NCI-H82 (cell line): ENCODE measurements around the gene CDH15.
"Not testable (repeated sequence)": the region's sequence is repeated elsewhere in the genome, so short reads cannot be mapped to it uniquely, and the experiment has no call there.

Experiments used
- DNase-seq: peaks from one replicate; lab custom pipeline; 2025; lab: John Stamatoyannopoulos, UW

Gene CDH15

GRCh38 chr16:89155851-89156739 is 15.5 kb upstream of the CDH15 start:
- DNase-seq: no peak

GRCh38 chr16:89156740-89157645 is 14.6 kb upstream of the CDH15 start:
- DNase-seq: no peak

- no peak for DNase-seq
These were observed 13.8 kb upstream of the CDH15 start for GRCh38 chr16:89157778-89158177.

GRCh38 chr16:89159066-89159849 is 12.3 kb upstream of the CDH15 start:
- DNase-seq: no peak

- no peak for DNase-seq
These were observed 11.6 kb upstream of the CDH15 start for GRCh38 chr16:89159850-89160354.

GRCh38 chr16:89160977-89161701 is 10.4 kb upstream of the CDH15 start:
- no peak for DNase-seq

- DNase-seq: no peak
These were observed 9.5 kb upstream of the CDH15 start for GRCh38 chr16:89161763-89162713.

- no peak for DNase-seq
These were observed 8.3 kb upstream of the CDH15 start for GRCh38 chr16:89163297-89163696.

- DNase-seq: no peak
These were observed 7.1 kb upstream of the CDH15 start for GRCh38 chr16:89164436-89164835.

- no peak for DNase-seq
These were observed 6.5 kb upstream of the CDH15 start for GRCh38 chr16:89164847-89165680.

GRCh38 chr16:89165681-89165979 is 5.9 kb upstream of the CDH15 start:
- DNase-seq: not testable (repeated sequence)

GRCh38 chr16:89166696-89167424 is 4.7 kb upstream of the CDH15 start:
- DNase-seq: no peak

GRCh38 chr16:89167425-89167941 is 4.1 kb upstream of the CDH15 start:
- DNase-seq: peak; percentile 88

GRCh38 chr16:89168381-89169189 is 3.0 kb upstream of the CDH15 start:
- DNase-seq: peak; percentile 32

- no peak for DNase-seq
These were observed 1.8 kb upstream of the CDH15 start for GRCh38 chr16:89169778-89170177.

- peak; percentile 37 for DNase-seq
These were observed 967 bp upstream of the CDH15 start for GRCh38 chr16:89170346-89171215.

- DNase-seq: no peak
These were observed 601 bp downstream of the CDH15 start for GRCh38 chr16:89172171-89172527.
